Posterior vena cava (tissue), 2 donors: ENCODE data around the gene PSMD13. TPM values are rescaled to one million over a fixed set of nuclear protein-coding genes. Genes with fewer than 3 reads are reported as not detected.

ENCODE experiments used
- DNase-seq: peaks from one replicate; pipeline ENCODE4 v3.0.0-alpha.2; 2020; ENCODE audit warnings: low spot score
- intact Hi-C, 2 donors: fragments of 100-400 bp; cut with DNase I; formaldehyde crosslinking; loops; one replicate each; pipeline versions ENCODE4 v1.14.1 to v1.14.2; 2022 to 2023
- total RNA-seq, 2 donors: library from RNA; stranded (reverse); fragmentation: NEBNext Ultra II Directional; extraction: Animal tissue kit (Norgen Biotek cat#: 25700); gene quantifications; one replicate each; pipeline ENCODE4 v1.2.1, GENCODE V29; 2021
- donor health status: DM: yes; HTN: yes; CAD: no.
- donor health status: DM: yes; HTN: yes; CAD: no.

Gene PSMD13
- total RNA-seq, 2 donors from 2014 or later: 83.2 to 89.6 TPM

DNA sequence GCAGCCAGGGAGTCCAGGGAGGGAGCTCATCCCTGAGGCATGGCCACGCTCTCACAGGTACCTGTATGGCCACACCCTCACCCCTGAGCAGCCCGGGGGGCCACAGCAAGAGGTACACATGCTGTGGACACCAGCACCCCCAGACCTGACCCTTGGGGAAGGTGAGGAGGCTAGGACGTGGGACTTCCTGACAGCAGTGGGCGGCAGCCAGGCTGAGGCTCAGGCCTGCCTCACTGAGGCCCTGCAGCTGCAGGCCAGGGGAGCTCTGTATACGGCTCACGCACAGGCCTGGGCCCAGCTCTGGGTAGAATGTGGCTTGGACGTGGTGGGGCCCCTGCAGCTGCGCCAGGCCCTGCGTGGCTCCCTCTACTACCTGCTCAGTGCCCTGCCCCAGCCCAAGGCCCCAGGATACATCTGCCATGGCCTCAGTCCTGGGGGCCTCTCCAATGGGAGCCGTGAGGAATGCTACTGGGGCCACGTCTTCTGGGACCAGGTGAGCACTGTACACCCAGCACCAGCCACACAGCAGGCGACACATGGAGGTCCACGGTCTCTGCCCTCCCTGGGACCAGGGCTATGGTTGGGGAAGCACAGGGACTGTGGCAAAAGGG is 54.0 kb downstream of the PSMD13 start:
- DNase-seq: peak; percentile 76
- intact Hi-C loops: no loop called here

DNA sequence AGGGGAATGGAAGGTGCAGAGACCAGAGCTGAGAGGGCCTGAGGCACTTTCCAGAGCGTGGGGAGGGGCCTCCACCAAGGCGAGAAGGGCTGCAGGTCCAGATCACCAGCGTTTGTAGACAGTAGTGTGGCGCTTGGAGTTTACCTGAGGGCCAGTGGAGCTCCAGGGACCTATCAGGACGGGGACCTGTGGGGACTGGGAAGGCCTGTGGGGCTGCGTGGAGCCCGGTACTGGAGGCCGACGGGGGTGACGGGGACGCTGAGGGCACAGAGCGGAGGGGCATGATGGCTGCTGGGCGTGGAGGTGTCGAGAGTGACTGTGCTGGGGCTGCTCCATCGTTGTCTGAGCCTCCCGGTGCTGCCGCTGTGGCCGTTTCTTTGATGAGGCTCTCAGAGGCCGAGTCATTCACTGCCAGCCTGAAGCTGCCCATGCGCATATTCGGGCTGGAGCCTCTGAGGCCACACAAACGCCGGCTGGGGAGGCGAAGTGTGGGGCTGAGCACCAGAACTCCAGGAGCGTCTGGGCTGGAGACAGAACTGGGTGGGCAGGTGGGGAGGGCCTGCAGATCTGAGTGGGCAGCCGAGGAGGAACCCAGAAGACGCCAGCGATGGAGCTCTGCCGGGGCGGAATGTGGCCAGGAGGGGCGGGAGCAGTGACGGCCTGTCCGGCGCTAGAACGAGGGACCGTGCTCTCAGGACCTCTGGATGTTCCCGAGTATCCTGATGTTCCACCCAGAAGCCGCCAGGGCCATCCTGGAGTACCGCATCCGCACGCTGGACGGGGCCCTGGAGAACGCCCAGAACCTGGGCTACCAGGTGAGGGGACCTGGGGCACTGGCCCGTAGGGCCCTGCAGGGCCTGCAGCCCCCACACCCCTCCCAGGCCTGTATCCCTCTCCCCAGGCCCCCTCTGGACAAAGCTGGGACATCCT is 54.8 kb downstream of the PSMD13 start:
- DNase-seq: peak; percentile 77
- intact Hi-C loops: no loop called here

GRCh38 chr11:292211-293121 is 55.7 kb downstream of the PSMD13 start:
- DNase-seq: peak; percentile 71
- intact Hi-C loops: no loop called here

DNA sequence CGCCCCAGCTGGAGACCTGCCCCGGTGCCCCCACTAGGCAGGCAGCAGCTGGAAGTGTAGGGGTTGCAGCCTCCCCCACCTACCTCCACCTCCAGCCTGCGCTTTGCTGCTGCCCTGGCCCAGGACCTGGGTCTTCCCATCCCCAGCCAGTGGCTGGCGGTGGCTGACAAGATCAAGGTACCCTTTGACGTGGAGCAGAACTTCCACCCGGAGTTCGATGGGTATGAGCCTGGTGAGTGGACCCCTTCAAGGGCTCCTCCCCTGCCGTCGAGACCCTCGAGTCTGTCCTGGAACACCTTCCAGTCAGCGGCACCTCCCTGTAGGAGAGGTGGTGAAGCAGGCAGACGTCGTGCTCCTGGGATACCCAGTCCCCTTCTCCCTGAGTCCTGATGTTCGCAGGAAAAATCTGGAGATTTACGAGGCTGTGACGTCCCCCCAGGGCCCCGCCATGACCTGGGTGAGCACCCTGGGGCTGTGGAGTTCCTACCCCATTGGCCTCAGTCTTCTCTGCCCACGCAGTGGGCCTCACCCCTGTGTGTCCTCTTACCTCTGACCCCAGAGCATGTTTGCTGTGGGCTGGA is 56.6 kb downstream of the PSMD13 start:
- intact Hi-C loops: no loop called here
- DNase-seq: peak; percentile 74

DNA sequence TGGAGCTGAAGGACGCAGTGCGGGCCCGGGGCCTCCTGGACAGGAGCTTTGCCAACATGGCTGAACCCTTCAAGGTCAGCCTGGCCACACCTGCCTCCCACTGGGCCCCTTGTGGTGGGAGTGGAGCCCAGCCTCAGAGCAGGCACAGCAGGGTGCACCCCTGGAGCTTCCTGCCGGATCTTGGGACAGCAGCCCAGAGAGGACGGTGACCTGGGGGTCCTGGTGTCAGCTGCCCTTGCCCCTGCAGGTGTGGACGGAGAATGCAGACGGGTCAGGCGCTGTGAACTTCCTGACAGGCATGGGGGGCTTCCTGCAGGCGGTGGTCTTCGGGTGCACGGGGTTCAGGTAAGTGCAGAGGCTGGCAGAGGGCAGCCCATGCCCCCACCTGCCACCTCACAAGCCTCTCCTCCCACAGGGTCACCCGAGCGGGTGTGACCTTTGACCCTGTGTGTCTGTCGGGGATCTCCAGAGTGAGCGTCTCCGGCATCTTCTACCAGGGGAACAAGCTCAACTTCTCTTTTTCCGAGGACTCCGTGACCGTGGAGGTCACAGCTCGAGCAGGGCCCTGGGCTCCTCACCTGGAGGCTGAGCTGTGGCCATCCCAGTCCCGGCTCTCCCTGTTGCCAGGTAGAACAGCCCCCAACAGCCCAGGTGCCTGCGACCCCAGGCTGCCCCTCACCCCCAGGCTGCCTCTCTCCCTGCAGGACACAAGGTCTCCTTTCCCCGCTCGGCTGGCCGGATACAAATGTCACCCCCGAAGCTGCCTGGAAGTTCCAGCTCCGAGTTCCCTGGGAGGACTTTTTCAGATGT is 57.3 kb downstream of the PSMD13 start:
- DNase-seq: peak; percentile 78
- intact Hi-C loops: no loop called here

DNA sequence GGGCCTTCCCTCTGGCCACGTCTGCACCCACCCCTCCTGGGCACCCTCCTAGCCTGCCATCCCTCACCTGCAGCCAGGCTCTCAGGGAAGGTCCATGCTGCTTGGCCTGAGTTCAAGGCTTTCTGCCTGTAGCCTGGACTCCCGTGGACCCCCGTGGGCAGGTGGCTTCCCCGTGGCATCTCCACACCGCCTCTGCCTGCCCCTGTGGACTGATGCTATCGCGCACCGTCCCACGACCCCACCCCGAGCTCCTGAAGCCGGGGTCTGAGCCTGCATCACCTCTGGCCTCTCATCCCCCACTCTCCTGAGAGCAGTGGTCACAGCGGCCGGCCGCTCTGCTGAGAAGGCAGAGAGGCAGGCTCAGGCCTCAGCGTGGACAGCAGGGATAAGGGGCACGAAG is 58.0 kb downstream of the PSMD13 start:
- intact Hi-C loops: loop anchor here in 1 of 2 donors (5.0 kb wide), 1 partner anchor 208 kb away; no protein-coding TSS in a partner anchor
- peak; percentile 68 for DNase-seq

- peak; percentile 80 for DNase-seq
- intact Hi-C loops: loop anchor here in 1 of 2 donors (5.0 kb wide), 1 partner anchor 207 kb away; no protein-coding TSS in a partner anchor
Measured at GRCh38 chr11:295351-296170, 58.8 kb downstream of the PSMD13 start.

DNA sequence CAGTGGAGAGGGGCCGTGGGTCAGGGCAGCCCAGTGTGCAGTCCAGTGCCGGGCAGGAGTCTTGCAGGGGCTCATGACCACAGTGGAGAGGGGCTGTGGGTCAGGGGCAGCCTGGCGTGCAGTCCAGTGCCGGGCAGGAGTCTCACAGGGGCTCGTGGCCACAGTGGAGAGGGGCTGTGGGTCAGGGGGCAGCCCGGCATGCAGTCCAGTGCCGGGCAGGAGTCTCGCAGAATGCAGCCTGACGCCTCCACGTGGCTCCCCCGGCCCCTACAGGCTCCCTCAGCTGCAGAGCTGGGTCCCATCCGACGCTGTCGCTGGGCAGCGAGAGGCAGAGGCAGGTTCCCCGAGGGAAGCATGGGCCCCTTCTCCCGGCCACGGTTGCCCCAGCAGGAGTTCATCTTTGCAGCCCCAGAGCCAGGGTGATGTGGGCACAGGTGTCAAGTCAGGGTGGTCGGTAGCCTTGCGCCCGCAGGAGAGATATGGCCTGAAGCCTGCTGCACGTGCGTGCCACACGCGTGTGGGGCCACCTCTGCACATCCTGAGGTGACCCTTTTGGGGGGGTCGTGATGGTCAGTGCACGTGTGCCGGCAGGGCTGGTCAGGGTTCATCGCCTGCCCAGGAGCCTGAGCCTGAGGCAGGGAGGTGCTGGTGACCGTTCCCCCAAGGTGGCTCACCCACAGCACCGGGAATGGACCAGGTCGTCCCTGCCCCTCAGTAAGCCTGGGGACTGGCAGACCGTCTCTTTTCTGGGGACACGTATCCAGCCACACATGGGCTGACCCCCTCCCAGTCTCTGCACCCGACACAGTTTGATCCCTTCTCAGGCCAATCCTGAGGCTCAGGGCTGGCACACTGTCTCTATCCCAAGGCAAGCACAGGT is 59.6 kb downstream of the PSMD13 start:
- DNase-seq: peak; percentile 62
- intact Hi-C loops: loop anchor here in 1 of 2 donors (5.0 kb wide), 1 partner anchor 206 kb away; no protein-coding TSS in a partner anchor

DNA sequence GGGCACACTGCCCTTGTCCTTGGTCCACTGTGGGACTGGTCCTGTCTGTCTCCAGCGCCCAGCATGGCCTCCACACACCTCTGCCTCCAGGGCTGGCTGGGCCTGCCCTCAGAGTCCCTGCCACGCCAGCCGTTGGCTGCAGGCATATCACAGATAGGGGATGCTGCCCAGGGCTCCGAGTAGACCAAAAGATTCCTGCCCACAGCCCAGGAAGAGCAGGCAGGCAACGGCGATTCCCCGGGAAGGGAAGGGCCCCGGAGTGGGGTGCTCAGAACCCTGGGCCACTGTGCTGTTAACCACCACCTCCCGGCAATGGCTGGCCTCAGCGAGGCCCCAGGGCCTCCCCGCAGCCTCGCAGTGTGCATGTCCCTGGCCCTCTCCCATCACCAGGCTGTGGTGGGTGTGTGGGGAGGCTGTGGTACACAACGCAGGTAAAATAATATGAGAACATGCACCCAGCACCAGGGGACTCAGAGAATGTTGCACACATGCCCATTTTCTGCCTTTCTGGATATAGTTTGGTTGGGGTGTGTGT is 60.3 kb downstream of the PSMD13 start:
- peak; percentile 78 for DNase-seq
- intact Hi-C loops: loop anchor here in 1 of 2 donors (5.0 kb wide), 1 partner anchor 205 kb away; no protein-coding TSS in a partner anchor

DNA sequence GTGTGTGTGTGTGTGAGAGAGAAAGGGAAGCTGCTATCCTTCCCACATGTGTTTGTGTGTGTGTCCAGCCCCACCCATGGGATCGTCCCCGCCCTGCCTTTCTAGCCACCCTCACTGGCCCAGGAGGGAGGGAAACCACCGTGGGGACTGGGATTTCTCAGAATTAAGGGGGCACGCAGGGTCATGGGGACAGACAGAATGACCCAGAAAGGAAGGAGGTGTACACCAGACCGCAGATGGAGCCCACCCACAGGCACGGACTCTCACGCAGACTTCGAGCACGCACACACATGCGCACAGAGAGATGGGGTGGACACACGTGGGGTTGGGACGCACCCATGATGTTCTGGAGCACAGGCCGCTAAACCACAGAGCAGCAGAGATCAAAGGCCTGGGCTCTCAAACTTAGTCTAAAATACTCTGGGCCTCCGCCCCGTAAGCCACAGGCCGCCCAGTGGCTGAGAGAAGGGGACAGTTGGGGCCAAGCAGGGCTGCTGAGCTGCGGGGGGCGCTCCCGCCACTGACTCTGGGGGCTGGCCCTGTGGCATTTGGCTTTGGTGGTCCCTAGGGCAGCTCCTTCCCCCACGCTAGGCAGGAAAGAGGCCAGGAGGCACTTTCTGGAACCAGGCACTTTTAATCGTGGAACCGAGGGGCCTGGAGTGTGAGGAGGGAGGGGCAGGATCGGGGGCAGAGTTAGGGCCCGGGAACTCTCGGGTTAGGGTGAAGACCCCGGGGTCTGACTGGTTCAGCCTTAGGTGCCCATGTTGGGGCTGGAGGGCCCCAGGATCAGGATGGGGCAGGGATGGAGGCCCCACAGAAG is 61.0 kb downstream of the PSMD13 start:
- intact Hi-C loops: loop anchor here in 1 of 2 donors (5.0 kb wide), 1 partner anchor 205 kb away; no protein-coding TSS in a partner anchor
- peak; percentile 83 for DNase-seq

DNA sequence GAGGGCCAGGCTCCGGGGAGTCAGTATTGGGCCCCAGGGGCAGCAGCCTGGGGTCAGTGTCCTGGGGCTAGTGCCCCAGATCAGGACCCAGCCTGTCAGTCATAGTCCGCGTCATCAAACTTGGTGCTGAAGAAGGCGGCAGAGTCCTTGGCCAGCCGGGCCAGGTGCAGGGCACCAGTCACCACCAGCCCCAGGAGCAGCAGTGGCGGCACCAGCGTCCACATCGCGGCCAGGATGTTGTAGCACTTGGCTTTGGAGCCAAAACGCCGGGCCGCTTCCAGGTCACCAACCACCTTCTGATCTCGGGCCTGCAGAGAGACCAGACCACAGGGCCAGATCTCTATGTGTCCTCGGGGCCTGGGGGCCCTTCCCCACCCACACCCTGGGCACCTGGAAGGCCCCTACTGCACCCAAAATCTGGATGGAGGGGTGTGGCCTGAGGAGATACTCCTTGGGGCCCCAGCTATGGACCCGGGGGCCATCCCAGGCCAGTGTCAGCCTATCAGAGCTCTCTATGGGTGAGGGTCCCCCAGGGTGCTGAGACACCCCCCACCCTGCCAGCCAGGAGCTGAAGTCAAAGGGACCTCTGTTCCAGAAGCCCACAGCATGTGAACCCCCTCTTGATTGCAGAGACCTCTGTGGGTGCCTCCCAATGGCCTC is 61.8 kb downstream of the PSMD13 start:
- DNase-seq: peak; percentile 80
- intact Hi-C loops: loop anchor here in 1 of 2 donors (5.0 kb wide), 1 partner anchor 204 kb away; no protein-coding TSS in a partner anchor

DNA sequence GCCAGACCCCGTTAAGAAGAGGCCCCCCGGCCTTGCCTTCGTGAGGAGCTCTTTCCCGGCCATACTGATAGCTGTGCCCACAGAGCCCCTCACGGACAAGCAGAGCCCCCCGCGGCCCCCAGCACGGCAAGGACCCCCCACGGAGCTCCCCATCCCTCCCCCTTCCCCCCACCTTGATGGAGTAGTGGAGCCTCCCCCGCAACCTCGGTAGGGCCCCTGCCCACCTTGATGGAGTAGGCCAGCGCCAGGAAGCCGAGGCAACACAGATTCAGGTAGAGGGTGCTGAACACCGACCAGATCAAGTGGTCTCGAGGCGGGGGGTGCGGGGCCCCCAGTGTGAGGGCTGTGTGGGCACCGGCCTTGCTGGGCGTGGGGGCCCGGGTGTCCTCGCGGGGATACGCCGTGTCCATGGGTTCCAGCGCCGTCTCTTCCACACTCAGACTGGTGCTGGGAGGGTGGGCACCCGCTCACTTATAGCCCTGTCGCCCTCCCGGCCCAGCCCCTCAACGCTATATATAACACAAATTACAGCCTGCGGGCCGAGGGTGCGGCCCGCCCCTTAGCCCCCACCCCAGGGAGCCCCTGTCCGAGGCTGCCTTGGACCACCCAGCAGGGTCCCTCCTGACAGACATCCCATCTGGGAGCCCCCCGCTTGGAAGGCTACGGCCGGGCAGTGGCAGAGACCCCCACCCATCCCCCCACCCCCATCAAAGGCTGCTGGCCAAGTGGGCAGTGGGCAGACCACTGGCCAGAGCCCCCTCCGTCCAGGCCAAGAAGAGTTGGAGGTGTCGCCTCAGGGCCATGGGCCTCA is 62.5 kb downstream of the PSMD13 start, which contains the start of gene IFITM5:
TSS of gene IFITM5 (minus strand) at position 446 of the 811 bp plus-strand sequence. CDS start at position 410, 36 bp downstream.
- peak; percentile 75 for DNase-seq
- intact Hi-C loops: loop anchor here in 1 of 2 donors (5.0 kb wide), 1 partner anchor 203 kb away; no protein-coding TSS in a partner anchor

GRCh38 chr11:299951-300735 is 63.4 kb downstream of the PSMD13 start:
- DNase-seq: peak; percentile 78
- intact Hi-C loops: loop anchor here in 1 of 2 donors (5.0 kb wide), 1 partner anchor 202 kb away; no protein-coding TSS in a partner anchor
